PC-9 (cell line): ENCODE measurements around the gene AEBP1. TPM values are rescaled to one million over a fixed set of nuclear protein-coding genes. Genes with fewer than 3 reads are reported as not detected.

Experiments
- BruUV-seq: library from RNA; stranded (reverse); fragments of 400-500 nt; replicated peaks from 2 replicates; lab custom pipeline; 2021; lab: Mats Ljungman, UMichigan
- CTCF ChIA-PET: fragments of 300-600 bp; sonication (Branson Sonifier 250); formaldehyde crosslinking; loops from one replicate; lab custom pipeline; 2022; ENCODE audit warnings: antibody characterized with exemption; lab: Charles Lee
- POLR2A ChIA-PET: fragments of 300-600 bp; sonication (Branson Sonifier 250); formaldehyde crosslinking; loops from one replicate; lab custom pipeline; 2022; ENCODE audit warnings: antibody characterized with exemption; ENCODE audit not compliant: unreplicated experiment; lab: Charles Lee
- DNase-seq, 2 experiments: peaks; one replicate each; pipeline versions ENCODE4 v3.0.0 to v3.0.0-alpha.2; 2015 to 2022; ENCODE audit warnings: mixed read lengths in 1 of 2
- H2AFZ ChIP-seq: fragments of 200-600 bp; sonication (generic); 2 replicates; pipeline ENCODE4 v1.8.1; 2017; ENCODE audit warnings: antibody characterized with exemption
- H3F3A ChIP-seq: fragments of 200-600 bp; sonication (generic); 2 replicates; pipeline ENCODE4 v1.8.1; 2017; ENCODE audit warnings: antibody characterized with exemption, mild to moderate bottlenecking, low read depth; ENCODE audit not compliant: insufficient read depth
- H3K27ac ChIP-seq: fragments of 200-600 bp; sonication (generic); 2 replicates; pipeline ENCODE4 v1.6.1; 2016; ENCODE audit warnings: mixed run types
- H3K27me3 ChIP-seq: fragments of 200-600 bp; sonication (generic); 2 replicates; pipeline ENCODE4 v1.6.1; 2016; ENCODE audit warnings: low read depth, mixed run types; ENCODE audit not compliant: insufficient read depth
- H3K36me3 ChIP-seq: fragments of 200-600 bp; sonication (generic); 2 replicates; pipeline ENCODE4 v1.6.1; 2016; ENCODE audit warnings: low read depth, mixed run types
- H3K4me1 ChIP-seq: fragments of 200-600 bp; sonication (generic); replicated peaks from 2 replicates; pipeline ENCODE4 v1.6.1; 2016; ENCODE audit warnings: mixed run types; ENCODE audit not compliant: insufficient read depth
- H3K4me2 ChIP-seq: fragments of 200-600 bp; sonication (generic); 2 replicates; pipeline ENCODE4 v1.6.1; 2017; ENCODE audit warnings: mixed run types
- H3K4me3 ChIP-seq: fragments of 200-600 bp; sonication (generic); 2 replicates; pipeline ENCODE4 v1.6.1; 2016; ENCODE audit warnings: mixed run types
- H3K79me2 ChIP-seq: fragments of 200-600 bp; sonication (generic); 2 replicates; pipeline ENCODE4 v1.6.1; 2017; ENCODE audit warnings: low read depth, mixed run types
- H3K9me2 ChIP-seq: fragments of 200-600 bp; sonication (generic); 2 replicates; pipeline ENCODE4 v1.8.1; 2017; ENCODE audit warnings: mild to moderate bottlenecking; ENCODE audit not compliant: insufficient read depth
- H3K9me3 ChIP-seq: fragments of 200-600 bp; sonication (generic); 2 replicates; pipeline ENCODE4 v1.8.1; 2016; ENCODE audit warnings: low read depth; ENCODE audit not compliant: insufficient read depth
- H4K20me1 ChIP-seq: fragments of 200-600 bp; sonication (generic); 2 replicates; pipeline ENCODE4 v1.8.1; 2017; ENCODE audit not compliant: insufficient read depth
- CTCF ChIP-seq: fragments of 200-600 bp; sonication (generic); conservative IDR thresholded peaks from 2 replicates; pipeline ENCODE4 v1.6.1; 2017; ENCODE audit warnings: mixed run types, antibody characterized with exemption, mild to moderate bottlenecking, moderate library complexity
- EZH2 ChIP-seq: fragments of 200-600 bp; sonication (generic); IDR thresholded peaks from 2 replicates; pipeline ENCODE4 v1.8.0; 2017; ENCODE audit warnings: antibody characterized with exemption, low read depth
- intact Hi-C: fragments of 100-400 bp; cut with micrococcal nuclease; formaldehyde crosslinking; loops from one replicate; pipeline ENCODE4 v1.10.0; 2022; ENCODE audit not compliant: unreplicated experiment
- total RNA-seq: library from RNA; stranded (reverse); gene quantifications from 2 replicates; pipeline ENCODE4 v1.2.3, GENCODE V29; 2021

AEBP1 gene
- total RNA-seq, 1 experiment from 2014 or later = 0.33 TPM

GRCh38 chr7:44107116-44107960 is 3.2 kb downstream of the AEBP1 start:
- Histone ChIP-seq H3F3A (peaks cover 5% of the 10 kb centered on the region; the same call in 1 of the 2 replicates), H3K9me2 (no peaks in the 10 kb centered on the region), H3K27me3 (no peaks in the 10 kb centered on the region), H3K4me3 (no peak overlapping the region), H2AFZ (no peak overlapping the region), H3K4me2 (no peak overlapping the region), H3K4me1 (0 out of 2 replicates have a peak, but pooled peaks cover 7% of the 10 kb centered on the region), H3K36me3 (no peaks in the 10 kb centered on the region), H4K20me1 (no peaks in the 10 kb centered on the region), H3K9me3 (no peaks in the 10 kb centered on the region), H3K79me2 (no peaks in the 10 kb centered on the region), H3K27ac (no peak overlapping the region)
- no TSS peak for BruUV-seq
- ChIA-PET POLR2A (no interaction called here), CTCF (no interaction called here)
- intact Hi-C loops = no loop called here
- TF ChIP-seq EZH2 = no peak
- no peak for TF ChIP-seq CTCF
- no peak for DNase-seq

- H3K27me3 ChIP-seq = no peaks in the 10 kb centered on the region
- no TSS peak for BruUV-seq
- no peak overlapping the region for H3K27ac ChIP-seq
- intact Hi-C loops = no loop called here
- H3K36me3 ChIP-seq = no peaks in the 10 kb centered on the region
- peaks cover 5% of the 10 kb centered on the region; the same call in 1 of the 2 replicates for H3F3A ChIP-seq
- ChIA-PET POLR2A (no interaction called here), CTCF (no interaction called here)
- TF ChIP-seq EZH2 = no peak
- TF ChIP-seq CTCF = no peak
- no peaks in the 10 kb centered on the region for H3K9me3 ChIP-seq
- no peak overlapping the region for H3K4me3 ChIP-seq
- H3K4me1 ChIP-seq = 0 out of 2 replicates have a peak, but pooled peaks cover 7% of the 10 kb centered on the region
- DNase-seq = no peak
- H3K9me2 ChIP-seq = no peaks in the 10 kb centered on the region
- H2AFZ ChIP-seq = no peak overlapping the region
- H3K4me2 ChIP-seq = no peak overlapping the region
- no peaks in the 10 kb centered on the region for H4K20me1 ChIP-seq
- no peaks in the 10 kb centered on the region for H3K79me2 ChIP-seq
These were observed 4.0 kb downstream of the AEBP1 start for GRCh38 chr7:44107961-44108767.
